Adipose tissue (tissue), 3 donors: Measurements from ENCODE around the gene OR2Y1. TPM values are rescaled to one million over a fixed set of nuclear protein-coding genes. Genes with fewer than 3 reads are reported as not detected.
"Not testable (repeated sequence)": the region's sequence is repeated elsewhere in the genome, so short reads cannot be mapped to it uniquely, and the experiment has no call there.

ENCODE experiments used
- H3K27ac ChIP-seq: one replicate; pipeline ENCODE4 v1.5.1; 2013; ENCODE audit warnings: low read depth, low read length
- WGBS, 3 donors: extraction: QIAGEN DNeasy Blood & Tissue Kit; methylation state at CpG; one replicate each; pipeline ENCODE4 v1.1.7; 2013; 5-methylcytosine and 5-hydroxymethylcytosine counted together
- polyA plus RNA-seq, 3 donors: library from polyadenylated mRNA; stranded (reverse); fragments of 200-250 nt; gene quantifications; one replicate each; pipeline ENCODE4 v1.2.3, GENCODE V29; 2013
- donor health status: healthy with polysubstance abuse.
- donor health status: Bipolar disorder and iron deficiency.
- donor health status: healthy.

The OR2Y1 gene, protein sequence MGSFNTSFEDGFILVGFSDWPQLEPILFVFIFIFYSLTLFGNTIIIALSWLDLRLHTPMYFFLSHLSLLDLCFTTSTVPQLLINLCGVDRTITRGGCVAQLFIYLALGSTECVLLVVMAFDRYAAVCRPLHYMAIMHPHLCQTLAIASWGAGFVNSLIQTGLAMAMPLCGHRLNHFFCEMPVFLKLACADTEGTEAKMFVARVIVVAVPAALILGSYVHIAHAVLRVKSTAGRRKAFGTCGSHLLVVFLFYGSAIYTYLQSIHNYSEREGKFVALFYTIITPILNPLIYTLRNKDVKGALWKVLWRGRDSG
- polyA plus RNA-seq, result not detected

DNA sequence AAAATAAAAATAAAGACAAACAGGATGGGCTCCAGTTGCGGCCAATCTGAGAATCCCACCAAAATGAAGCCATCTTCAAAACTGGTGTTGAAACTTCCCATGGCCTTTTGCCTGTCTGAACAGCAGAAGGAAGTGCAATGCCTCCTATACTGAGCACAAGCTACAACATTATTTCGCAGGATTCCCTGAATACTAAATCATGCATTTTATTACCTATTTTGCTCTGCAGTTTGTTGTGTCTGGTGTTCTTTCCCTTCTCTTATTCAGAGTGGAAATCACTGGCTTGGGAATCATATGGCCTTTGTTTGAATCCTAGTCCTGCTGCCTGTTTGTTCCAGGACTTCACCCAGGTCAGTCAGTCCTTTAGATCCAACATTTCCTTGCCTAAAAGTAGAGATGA, at the start of gene OR2Y1:
Gene OR2Y1, minus strand, starts transcription at position 101 of the 400 bp plus-strand sequence. Its CDS starts 0 bp downstream, at position 101.
- H3K27ac ChIP-seq, result no peak within 1 kb of the TSS
- WGBS, 3 donors, result 76 to 88% (median 86%) methylated on average over 2 of the region's 2 CpGs

DNA sequence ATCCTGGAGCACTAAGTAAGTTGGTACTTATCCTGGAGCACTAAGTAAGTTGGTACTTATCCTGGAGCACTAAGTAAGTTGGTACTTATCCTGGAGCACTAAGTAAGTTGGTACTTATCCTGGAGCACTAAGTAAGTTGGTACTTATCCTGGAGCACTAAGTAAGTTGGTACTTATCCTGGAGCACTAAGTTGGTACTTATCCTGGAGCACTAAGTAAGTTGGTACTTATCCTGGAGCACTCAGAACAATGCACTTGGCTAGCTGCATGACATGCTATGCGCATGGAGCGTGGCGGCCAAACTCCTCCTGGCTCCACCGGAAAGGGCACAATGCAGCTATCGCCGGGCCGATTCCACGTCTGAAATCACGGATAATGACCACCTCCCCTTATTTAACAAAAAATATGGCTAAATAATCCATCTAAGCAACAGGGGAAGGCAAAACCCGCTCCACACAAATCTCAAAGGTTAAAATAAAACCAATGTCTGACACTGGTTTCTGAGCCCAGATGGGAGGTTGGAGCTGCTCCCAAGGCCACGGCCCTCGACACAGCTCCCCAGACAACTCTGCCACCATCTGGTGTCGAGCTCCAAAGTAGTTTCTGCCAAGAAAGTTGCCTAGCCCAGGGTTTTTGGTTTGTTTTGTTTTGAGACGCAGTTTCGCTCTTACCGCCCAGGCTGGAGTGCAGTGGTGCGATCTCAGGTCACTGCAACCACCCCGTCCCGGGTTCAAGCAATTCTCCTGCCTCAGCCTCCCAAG, 49.0 kb upstream of the OR2Y1 start:
- H3K27ac ChIP-seq, result not testable (repeated sequence)
- WGBS, 3 donors, result 39 to 87% (median 79%) methylated on average over 19 of the region's 19 CpGs

DNA sequence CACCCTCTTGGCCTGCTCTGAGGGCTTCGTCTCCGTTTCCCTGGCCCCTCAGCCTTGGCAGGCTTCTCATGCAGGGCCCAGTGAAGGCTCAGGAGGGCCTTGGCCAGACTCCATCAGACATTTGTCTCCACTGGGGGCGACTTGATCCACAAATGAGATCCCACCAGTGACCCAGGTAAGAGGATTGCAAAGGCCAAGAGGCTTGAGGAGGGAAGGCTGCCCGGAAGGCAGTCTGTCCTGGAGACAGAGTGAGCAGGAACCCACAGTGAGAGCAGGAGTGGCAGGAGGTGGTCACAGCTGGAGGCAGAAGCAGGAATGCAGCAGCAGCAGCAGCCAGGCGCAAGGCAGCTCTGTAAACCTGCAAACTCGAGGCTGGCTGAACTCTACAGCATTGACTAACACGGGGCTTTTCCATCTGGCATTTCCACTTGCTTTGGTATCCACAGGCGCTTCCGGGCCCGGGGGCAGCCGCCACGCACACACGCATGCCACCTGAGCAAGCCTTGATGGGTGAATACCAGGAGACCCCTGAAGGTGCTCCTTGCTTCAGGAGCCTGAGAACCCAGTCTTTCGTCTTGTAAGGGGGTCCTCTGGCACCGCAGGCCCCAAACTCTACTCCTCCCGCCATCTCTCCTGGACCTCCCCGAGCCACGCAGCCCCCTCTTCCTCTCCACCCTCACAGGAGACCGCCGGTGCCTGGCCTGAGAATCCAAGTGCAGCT, 48.0 kb upstream of the OR2Y1 start:
- H3K27ac ChIP-seq, result no peak overlapping the region
- WGBS, 3 donors, result 76 to 82% (median 79%) methylated on average over 20 of the region's 20 CpGs

DNA sequence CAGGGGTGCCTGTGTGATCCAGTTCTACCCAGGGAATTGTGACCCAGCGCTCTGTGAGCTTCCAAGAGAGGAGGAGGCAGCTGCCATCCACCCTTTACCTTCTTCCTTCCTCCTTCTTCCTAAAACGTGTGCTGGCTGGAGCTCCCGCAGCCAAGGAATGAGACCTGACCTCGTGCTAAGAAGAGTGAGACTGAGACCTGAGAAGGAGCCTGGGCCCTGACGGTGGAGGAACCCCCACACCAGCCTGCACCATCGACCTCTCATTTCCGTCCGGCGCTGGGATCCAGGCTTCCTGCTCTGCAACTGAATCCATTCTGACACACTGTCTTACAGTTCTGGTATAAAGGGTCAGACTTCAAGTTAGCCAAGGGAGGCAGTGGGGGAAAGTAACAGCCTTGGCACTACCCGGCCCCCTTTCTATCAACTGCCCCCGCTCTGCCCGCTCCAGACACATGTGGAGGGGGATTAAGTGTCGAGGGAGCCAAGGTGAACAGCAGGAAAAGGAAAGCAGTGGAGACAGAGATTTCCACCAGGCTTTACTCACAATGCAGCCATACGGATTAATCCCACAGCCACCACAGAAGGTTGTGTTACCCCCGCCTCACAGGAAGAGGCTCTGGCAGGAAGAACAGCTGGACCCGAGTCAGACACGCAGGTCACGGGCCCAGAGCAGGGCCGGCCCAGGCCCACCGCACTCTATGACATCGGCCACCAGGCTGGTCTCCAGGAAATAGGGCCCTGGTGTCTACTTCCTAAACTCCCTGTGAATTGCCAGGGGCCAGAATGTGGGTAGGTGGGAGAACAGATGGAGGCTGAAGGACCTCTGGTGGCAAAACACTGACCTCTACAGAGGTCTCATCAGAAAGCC, 46.9 kb upstream of the OR2Y1 start:
- WGBS, 3 donors, result 22 to 63% (median 24%) methylated on average over 21 of the region's 21 CpGs
- no peak overlapping the region for H3K27ac ChIP-seq

DNA sequence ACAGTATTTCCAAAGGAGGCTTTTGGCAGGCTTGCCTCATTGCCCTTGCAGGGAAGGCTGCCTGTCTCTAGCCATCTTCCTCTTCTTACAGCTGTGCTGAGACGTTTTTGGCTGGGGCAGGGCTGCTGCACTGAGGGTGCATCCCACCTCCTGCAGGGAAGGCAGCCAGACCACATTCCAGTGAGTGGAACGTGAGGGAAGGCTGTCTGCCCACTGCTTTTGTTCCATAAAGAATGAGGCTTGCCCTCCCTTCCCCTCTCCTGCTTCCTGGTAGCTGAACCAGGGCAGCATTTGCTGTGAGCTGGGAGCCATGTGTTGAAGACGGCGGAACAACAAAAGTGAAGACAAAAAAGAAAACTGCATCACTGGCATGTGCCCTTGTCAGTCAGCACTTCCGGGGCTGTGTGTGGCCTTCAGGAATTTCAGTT, 46.0 kb upstream of the OR2Y1 start:
- H3K27ac ChIP-seq, result no peak overlapping the region
- 12 to 21% (median 12%) methylated on average over 5 of the region's 5 CpGs for WGBS, 3 donors

DNA sequence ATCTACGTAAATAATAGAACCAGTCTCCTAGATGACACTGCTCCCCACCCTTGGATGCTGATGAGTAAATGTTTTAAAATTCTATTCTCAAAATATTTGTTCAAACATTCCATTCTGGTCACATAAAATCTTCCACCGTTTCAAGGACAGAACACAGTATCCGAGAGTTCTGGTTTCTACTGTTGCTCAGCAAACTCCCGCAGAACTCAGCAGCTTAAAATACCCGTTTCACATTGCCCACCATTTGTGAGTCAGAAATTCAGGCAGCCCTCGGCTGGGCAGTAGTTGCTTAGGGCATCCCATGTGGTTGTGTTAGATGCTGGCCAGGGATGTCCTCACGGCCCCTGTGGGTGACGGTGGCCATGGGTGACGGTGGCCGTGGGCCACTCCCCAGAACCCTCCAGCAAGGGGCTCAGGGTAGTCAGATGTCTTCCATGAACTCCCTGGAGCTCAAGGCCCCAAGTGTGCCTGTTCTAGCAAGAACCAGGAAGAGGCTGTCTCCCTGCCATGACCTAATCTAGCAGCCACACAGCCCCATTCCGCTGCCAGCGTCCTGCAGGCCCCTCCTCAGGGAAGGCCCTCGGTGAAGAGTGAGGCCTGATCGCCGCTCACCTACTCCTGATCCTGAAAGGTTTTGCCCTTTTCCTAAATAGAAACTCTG, 45.4 kb upstream of the OR2Y1 start:
- WGBS, 3 donors, result 44 to 57% (median 57%) methylated on average over 15 of the region's 15 CpGs
- no peak overlapping the region for H3K27ac ChIP-seq

DNA sequence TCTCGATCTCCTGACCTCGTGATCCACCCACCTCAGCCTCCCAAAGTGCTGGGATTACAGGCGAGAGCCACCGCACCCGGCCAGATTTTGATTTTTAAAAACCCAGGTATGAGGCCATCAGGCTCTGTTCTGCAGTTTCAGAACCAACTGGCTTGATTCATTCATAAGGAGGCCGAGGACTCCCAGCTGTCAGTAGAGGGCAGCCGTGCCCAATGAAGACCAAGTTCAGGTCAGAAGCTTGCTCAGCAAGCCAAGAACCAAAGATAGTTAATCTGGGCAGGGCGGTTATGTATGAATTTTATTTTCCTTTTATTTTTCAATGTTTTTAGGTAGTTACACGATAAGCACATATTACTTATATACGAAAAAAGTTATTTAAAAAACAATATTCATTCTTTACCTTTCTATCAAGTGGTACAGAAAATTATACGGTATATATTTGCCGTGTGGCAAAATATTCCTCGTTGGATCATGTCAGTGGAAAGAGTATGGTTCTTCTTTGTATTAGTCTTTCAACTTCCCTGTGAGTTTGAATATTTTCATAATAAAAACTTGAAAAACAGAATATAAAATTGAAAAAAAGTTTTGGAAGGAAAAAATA, 44.7 kb upstream of the OR2Y1 start:
- 35 to 44% (median 38%) methylated on average over 13 of the region's 13 CpGs for WGBS, 3 donors
- H3K27ac ChIP-seq, result no peak overlapping the region

DNA sequence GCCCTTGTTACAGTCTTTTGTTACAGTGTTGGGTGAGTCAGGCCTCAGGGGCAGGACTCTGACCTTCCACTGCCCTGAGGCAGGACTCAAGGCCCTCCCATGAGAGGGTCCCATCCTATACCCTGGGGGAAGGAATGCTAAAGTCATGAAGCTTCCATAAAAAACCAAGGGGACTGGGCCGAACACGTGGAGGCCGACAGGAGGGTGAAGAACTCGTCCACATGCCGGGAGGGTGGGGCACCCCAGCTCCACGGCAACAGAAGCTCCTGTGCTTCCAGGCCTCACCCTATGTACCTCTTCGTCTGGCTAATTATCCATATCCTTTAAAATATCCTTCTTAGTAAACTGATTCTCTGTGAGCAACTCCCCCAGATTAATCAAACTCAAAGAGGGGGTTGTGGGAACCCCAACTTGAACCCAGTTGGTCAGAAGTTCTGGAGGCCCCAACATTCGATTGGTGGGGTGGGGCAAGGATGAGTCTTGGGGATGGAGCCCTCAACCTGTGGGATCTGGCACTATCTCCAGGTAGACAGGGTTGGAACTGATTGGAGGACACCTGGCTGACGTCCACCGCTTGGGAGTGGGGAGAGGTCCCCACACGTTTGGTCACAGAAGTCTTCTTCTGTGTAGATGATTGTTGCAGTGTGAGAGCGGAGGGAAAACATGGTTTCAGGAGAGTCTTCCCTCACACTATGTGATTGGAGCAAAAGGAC, 43.6 kb upstream of the OR2Y1 start:
- H3K27ac ChIP-seq, result no peak overlapping the region
- WGBS, 3 donors, result 81 to 85% (median 81%) methylated on average over 12 of the region's 12 CpGs

DNA sequence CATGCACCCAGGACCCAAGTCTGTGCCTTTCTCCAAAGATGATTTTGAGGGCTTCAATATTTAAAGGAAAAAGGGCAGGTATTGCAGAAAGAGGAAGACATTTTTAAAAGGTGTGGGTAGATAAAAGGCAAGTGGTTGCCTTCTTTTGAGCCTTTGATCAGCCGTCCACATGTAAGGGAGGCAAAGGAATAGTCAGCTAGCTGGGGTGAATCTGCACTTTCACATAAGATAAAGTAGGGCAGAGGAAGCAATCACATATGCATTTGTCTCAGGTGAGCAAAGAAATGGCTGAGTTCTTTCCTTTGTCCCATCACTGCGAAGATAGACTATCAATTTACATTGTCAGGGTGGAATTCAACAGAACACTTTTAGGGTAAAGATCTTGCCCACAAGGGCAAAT, 42.9 kb upstream of the OR2Y1 start:
- H3K27ac ChIP-seq, result no peak overlapping the region
- 82 to 86% (median 85%) methylated on average over 2 of the region's 2 CpGs for WGBS, 3 donors

DNA sequence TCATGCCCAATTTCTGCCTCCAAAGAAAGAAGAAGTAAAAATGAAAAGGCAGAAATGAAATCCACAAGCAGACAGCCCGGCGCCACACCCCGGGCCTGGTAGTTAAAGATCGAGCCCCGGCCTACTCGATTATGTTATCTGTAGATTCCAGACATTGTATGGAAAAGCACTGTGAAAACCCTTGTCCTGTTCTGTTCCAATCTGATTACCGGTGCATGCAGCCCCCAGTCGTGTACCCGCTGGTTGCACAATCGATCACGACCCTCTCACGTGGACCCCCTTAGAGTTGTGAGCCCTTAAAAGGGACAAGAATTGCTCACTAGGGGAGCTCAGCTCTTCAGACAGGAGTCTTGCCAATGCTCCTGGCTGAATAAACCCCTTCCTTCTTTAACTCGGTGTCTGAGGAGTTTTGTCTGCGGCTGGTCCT, 42.1 kb upstream of the OR2Y1 start:
- WGBS, 3 donors, result 82 to 91% (median 89%) methylated on average over 14 of the region's 14 CpGs
- H3K27ac ChIP-seq, result not testable (repeated sequence)

DNA sequence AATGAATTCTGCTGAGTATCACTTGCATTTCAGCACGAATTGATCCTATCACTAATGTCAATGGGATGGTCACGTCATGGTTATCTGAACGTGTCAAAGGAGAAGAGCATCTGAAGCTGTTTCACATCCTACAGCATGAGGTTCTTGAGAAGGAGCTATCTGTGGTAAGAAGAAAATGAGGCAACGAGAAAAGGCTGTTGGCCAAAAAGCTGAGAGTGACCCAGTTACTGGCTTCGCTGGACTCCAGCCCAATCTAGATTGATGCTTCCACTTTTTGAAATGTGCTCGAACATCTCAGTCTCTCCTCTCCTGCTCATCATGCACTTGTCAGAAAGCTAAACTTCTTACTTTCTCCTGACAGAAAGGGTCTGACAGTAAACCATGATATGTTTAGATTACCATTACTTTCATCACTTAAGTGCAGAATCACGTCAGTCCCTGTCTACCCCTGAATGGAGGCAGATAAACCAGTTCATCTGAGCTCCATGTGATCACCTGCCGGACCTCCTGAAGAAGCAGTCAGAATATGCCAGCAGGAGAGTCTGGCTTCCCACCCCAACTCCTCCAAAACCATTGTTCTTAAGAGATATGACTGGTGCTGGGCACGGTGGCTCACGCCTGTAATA, 40.2 kb upstream of the OR2Y1 start:
- H3K27ac ChIP-seq, result no peak overlapping the region
- WGBS, 3 donors, result 80 to 86% (median 82%) methylated on average over 10 of the region's 10 CpGs

DNA sequence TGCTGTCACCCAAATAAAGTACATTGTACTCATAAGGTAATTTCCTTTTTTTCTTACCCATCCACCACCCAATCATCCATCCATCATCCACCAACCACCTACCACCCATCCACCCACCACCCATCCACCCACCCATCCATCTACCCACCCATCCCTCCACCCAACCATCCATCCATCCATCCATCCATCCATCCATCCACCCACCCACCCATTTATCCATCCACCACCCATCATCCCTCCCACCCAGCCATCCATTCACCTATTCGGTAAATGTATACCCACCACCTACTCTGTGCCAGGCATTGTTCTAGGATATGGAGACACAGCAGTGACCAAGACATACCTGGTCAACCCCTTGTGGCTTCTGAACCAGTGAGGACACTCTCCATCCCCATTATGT, 37.6 kb upstream of the OR2Y1 start:
- 81 to 100% (median 97%) methylated on average over 1 of the region's 1 CpG for WGBS, 3 donors
- H3K27ac ChIP-seq, result no peak overlapping the region

DNA sequence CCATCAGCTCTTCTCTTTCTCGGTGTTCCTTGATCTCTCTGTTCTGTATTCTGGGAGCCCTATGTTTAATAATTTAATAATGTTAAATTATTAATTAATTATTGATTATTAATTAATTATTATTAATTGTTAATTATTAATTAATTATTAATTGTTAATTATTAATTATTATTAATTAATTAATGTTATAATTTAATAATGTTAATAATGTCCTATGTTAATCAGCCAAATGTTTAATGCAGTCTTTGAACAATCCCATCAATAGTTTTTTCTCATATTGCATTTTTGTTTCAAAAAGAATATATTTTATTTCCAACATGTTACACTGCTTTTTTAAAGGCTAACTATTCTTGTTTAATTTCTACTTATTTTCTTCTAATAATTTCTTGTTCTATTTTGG, 36.5 kb upstream of the OR2Y1 start:
- H3K27ac ChIP-seq, result no peak overlapping the region
- 99 to 100% (median 100%) methylated on average over 1 of the region's 1 CpG for WGBS, 3 donors

DNA sequence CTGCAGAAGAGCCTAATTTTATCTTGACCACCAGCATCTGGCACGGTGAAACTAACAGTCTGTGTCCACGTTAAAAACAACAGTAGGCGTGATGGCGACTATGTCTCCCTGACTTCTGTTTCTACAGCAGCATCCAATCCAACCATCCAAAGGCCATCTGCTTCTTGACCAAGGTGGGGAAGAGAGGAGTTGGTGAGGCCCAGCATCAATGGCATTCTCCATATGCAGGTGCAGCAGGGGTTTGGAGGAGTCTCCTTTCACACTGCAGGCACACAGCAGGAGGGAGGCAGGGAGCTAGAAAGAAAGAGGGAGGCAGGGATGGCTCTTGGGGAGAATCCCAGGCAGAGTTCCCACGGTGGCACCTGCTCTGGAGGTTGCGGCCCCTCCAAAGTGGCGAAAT, 35.8 kb upstream of the OR2Y1 start:
- WGBS, 3 donors, result 92 to 94% (median 92%) methylated on average over 7 of the region's 7 CpGs
- H3K27ac ChIP-seq, result no peak overlapping the region

DNA sequence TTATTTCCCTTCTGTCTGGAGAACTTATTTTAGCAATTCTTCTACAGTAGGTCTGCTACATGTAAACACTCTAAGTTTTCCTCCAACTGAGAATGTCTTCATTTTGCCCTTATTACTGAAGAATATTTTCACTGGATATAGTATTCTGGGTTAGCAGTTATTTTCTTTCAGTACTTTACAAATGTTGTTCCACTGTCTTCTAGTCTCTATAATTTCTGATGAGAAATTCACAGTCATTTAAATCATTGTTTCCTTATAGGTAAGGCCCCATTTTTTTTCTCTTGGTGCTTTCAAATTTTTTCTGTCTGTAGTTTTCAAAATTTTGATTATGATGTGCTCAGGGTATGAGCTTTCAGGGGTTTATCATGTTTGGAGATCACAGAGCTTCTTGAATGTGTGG, 32.0 kb upstream of the OR2Y1 start:
- H3K27ac ChIP-seq, result no peak overlapping the region

DNA sequence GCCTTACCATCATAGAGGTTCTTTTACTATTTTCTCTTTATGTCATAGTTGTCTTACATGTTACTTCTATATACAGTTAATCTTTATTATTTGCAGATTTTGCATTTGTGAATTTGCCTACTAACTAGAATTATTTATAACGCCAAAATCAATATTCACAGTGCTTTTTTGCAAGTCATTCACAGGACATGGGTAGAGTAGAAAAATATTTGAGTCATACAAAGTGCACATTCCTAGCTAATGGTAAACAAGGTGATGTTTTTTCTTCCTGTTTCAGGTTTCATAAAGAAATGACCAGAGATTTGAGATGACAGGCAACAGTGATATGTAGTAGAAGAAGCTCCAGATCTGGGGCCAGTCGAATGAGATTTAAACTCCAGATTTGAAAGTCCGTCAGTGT, 30.0 kb upstream of the OR2Y1 start:
- WGBS, 3 donors, result 74 to 91% (median 78%) methylated on average over 3 of the region's 3 CpGs

DNA sequence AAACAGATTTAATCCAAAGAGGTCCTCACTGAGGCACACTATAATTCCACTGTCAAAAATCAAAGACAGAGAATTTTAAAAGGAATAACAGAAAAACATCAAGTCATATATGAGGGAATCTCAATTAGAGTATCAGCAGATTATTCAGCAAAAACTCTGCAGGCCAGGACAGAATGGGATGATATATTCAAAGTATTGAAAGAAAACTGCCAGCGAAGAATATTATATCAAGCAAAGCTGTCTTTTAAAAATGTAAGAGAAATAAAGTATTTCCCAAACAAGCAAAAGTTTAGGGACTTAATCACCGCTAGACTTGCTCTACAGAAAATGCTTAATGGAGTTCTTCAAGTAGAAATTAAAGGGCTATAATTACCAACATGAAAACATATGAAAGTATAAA, 15.7 kb upstream of the OR2Y1 start:
- no peak overlapping the region for H3K27ac ChIP-seq
- 63 to 73% (median 72%) methylated on average over 2 of the region's 2 CpGs for WGBS, 3 donors

More for the DNA sequence above, 30.0 kb upstream of the OR2Y1 start:
- no peak overlapping the region for H3K27ac ChIP-seq
